B cell (primary cell): ENCODE data around the gene TUNAR.

ENCODE experiments used
- EZH2 ChIP-seq: IDR thresholded peaks from 2 replicates; pipeline ENCODE4 v1.6.1; 2012; ENCODE audit warnings: borderline replicate concordance, low read depth, mild to moderate bottlenecking, moderate library complexity, low read length; ENCODE audit not compliant: insufficient read depth, poor library complexity, severe bottlenecking
- TF ChIP-seq, protein P1 (sequence below): fragments of 200-600 bp; IDR thresholded peaks from one replicate; pipeline ENCODE4 v1.8.0; 2022; ENCODE audit warnings: antibody characterized with exemption, mild to moderate bottlenecking

DNA sequence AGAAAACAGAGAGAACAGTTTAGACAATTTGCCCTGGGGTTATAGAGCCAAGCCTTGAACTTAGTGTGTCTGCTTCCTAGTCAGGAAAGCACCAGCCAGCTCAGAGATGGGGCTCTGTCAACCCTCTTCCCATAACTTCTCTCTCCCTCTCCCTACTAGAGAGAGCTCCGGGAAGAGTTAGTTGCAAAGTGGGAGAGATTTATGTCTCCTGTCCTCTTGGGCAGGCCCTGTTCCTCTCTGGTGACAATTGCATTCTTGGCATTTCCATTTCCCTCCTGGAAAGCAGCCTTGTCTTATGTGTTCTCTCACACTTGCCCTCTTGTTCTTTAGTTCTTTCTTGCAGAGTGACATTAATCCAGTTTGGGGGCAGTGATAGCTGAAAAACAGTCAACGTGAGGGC, 42.1 kb upstream of the TUNAR start:
- TF ChIP-seq, protein P1, sequence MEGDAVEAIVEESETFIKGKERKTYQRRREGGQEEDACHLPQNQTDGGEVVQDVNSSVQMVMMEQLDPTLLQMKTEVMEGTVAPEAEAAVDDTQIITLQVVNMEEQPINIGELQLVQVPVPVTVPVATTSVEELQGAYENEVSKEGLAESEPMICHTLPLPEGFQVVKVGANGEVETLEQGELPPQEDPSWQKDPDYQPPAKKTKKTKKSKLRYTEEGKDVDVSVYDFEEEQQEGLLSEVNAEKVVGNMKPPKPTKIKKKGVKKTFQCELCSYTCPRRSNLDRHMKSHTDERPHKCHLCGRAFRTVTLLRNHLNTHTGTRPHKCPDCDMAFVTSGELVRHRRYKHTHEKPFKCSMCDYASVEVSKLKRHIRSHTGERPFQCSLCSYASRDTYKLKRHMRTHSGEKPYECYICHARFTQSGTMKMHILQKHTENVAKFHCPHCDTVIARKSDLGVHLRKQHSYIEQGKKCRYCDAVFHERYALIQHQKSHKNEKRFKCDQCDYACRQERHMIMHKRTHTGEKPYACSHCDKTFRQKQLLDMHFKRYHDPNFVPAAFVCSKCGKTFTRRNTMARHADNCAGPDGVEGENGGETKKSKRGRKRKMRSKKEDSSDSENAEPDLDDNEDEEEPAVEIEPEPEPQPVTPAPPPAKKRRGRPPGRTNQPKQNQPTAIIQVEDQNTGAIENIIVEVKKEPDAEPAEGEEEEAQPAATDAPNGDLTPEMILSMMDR = no peak
- no peak for TF ChIP-seq EZH2
